ENCODE measurements around the gene GP9. TPM values are rescaled to one million over a fixed set of nuclear protein-coding genes. Genes with fewer than 3 reads are reported as not detected.
A peak's percentile ranks its signal among the peaks of the same experiment; 100 is the strongest.

GP9 gene
- polyA plus RNA-seq, 1 of the 3 experiments (the other 2 are of a cell fraction) = not detected

GRCh38 chr3:129052675-129053074 lies 7.9 kb upstream of the GP9 start:
- H2AFZ ChIP-seq (ENCODE audit: low read depth) = no peak overlapping the region
- peaks cover 0 to 14% of the 10 kb centered on the region in 2 experiments; a peak in 1 of 4 replicates for H3K4me1 ChIP-seq (ENCODE audit: control insufficient read depth in 1 of 2, insufficient read depth in 2 of 2, low read depth in 1 of 2, low read length in 1 of 2)
- no peak overlapping the region for H3K9ac ChIP-seq
- H3K4me2 ChIP-seq = no peak overlapping the region
- peak; percentile 47 for DNase-seq
- 79% methylated on average over 6 of the region's 6 CpGs for WGBS (ENCODE audit: low lambda C conversion rate)
- no peaks in the 10 kb centered on the region for H3K9me3 ChIP-seq
- no peaks in the 10 kb centered on the region for H3K79me2 ChIP-seq (ENCODE audit: insufficient read depth)
- TF ChIP-seq CHD2 (IDR thresholded peaks at IDR 0.05; ENCODE audit: low read length, partially characterized antibody) (no peak), REST (IDR thresholded peaks at IDR 0.05; ENCODE audit: low read depth, low read length) (no peak), TCF12 (IDR thresholded peaks at IDR 0.05) (no peak), SMC3 (IDR thresholded peaks at IDR 0.05; ENCODE audit: low read depth, low read length) (no peak), NRF1 (IDR thresholded peaks at IDR 0.05; ENCODE audit: low read depth, low read length) (no peak), MXI1 (IDR thresholded peaks at IDR 0.05; ENCODE audit: low read depth, low read length) (no peak), USF1 (IDR thresholded peaks at IDR 0.05; ENCODE audit: borderline replicate concordance, low read depth) (no peak)
- ChIA-PET CTCF (interaction anchor here (0.8 to 5.7 kb wide), 35 partner anchors 10 to 372 kb away, joined by 3 to 65 read pairs (median 7); partner anchors contain the start of genes ISY1 and RAB43), POLR2A (no interaction called here)
- H4K20me1 ChIP-seq (ENCODE audit: insufficient read depth) = no peaks in the 10 kb centered on the region
- no peaks in the 10 kb centered on the region for H3F3A ChIP-seq (replicated peaks; ENCODE audit: insufficient read depth)
- no peaks in the 10 kb centered on the region for H3K36me3 ChIP-seq (replicated peaks in 1 of 2; ENCODE audit: control insufficient read depth in 1 of 2, insufficient read depth in 2 of 2, low read length in 1 of 2)
- H3K27me3 ChIP-seq (ENCODE audit: insufficient read depth) = 0 out of 2 replicates have a peak, but pooled peaks cover 7% of the 10 kb centered on the region
- H3K27ac ChIP-seq (ENCODE audit: low read depth in 2 of 2, low read length in 1 of 2) = peak overlapping the region in 1 of 2 experiments; percentile 78; a peak in 2 of 4 replicates
- no peaks in the 10 kb centered on the region for H3K9me2 ChIP-seq
- H3K4me3 ChIP-seq (ENCODE audit: low read depth in 2 of 2, low read length in 1 of 2) = no peak overlapping the region

GRCh38 chr3:129054605-129055104 lies 5.9 kb upstream of the GP9 start:
- peak; percentile 50 for DNase-seq
- ChIA-PET CTCF (interaction anchor here (1.7 to 5.7 kb wide), 8 partner anchors 12 to 192 kb away, joined by 5 to 65 read pairs (median 24); no protein-coding TSS in a partner anchor), POLR2A (no interaction called here)
- Histone ChIP-seq H3K79me2 (ENCODE audit: insufficient read depth) (no peaks in the 10 kb centered on the region), H3K9me2 (no peaks in the 10 kb centered on the region), H4K20me1 (ENCODE audit: insufficient read depth) (no peaks in the 10 kb centered on the region), H3K27ac (ENCODE audit: low read depth in 2 of 2, low read length in 1 of 2) (peak overlapping the region in 1 of 2 experiments; percentile 17; a peak in 1 of 4 replicates), H3K9ac (no peak overlapping the region), H3K4me2 (no peak overlapping the region), H3K4me1 (ENCODE audit: control insufficient read depth in 1 of 2, insufficient read depth in 2 of 2, low read depth in 1 of 2, low read length in 1 of 2) (peaks cover 0 to 23% of the 10 kb centered on the region in 2 experiments; a peak in 1 of 4 replicates), H3K36me3 (replicated peaks in 1 of 2; ENCODE audit: control insufficient read depth in 1 of 2, insufficient read depth in 2 of 2, low read length in 1 of 2) (no peaks in the 10 kb centered on the region), H3K9me3 (no peaks in the 10 kb centered on the region), H3K27me3 (ENCODE audit: insufficient read depth) (0 out of 2 replicates have a peak, but pooled peaks cover 16% of the 10 kb centered on the region), H3F3A (replicated peaks; ENCODE audit: insufficient read depth) (no peaks in the 10 kb centered on the region), H2AFZ (ENCODE audit: low read depth) (no peak overlapping the region), H3K4me3 (ENCODE audit: low read depth in 2 of 2, low read length in 1 of 2) (no peak overlapping the region)
- 82% methylated on average over 3 of the region's 3 CpGs for WGBS (ENCODE audit: low lambda C conversion rate)
- TF ChIP-seq FOXM1 (IDR thresholded peaks at IDR 0.05; ENCODE audit: low read depth) = no peak
- TF ChIP-seq CHD2 (IDR thresholded peaks at IDR 0.05; ENCODE audit: low read length, partially characterized antibody) = no peak
- TF ChIP-seq RCOR1 (IDR thresholded peaks at IDR 0.05; ENCODE audit: low read length) = peak; percentile 71
- peak in 1 of 2 experiments; percentile 48; a peak in 1 of 4 replicates for TF ChIP-seq EP300 (IDR thresholded peaks at IDR 0.05; ENCODE audit: borderline replicate concordance in 1 of 2, low read depth in 1 of 2, low read length in 1 of 2)
- TF ChIP-seq CTCF (IDR thresholded peaks at IDR 0.05) = no peak
